ENCODE results near the gene SYTL3.

SYTL3 gene

GRCh38 chr6:158786645-158787304 is 136.9 kb downstream of the SYTL3 start:
- Histone ChIP-seq H3K9ac (ENCODE audit: low read depth, low read length) (no peak overlapping the region), H3K4me2 (ENCODE audit: insufficient read depth, low read length) (no peak overlapping the region), H3K9me3 (ENCODE audit: insufficient read depth, low read length, severe bottlenecking) (no peaks in the 10 kb centered on the region), H4K20me1 (ENCODE audit: insufficient read depth, low read length) (peaks cover 56% of the 10 kb centered on the region), H3K4me3 (ENCODE audit: low read depth in 1 of 2, low read length in 2 of 2) (no peak overlapping the region), H3K27ac (ENCODE audit: low read length) (no peak overlapping the region), H2AFZ (ENCODE audit: low read depth, low read length) (no peak overlapping the region), H3K4me1 (ENCODE audit: insufficient read depth, low read length) (peaks cover 10% of the 10 kb centered on the region), H3K27me3 (ENCODE audit: insufficient read depth, low read length, poor library complexity) (no peaks in the 10 kb centered on the region), H3K36me3 (ENCODE audit: insufficient read depth, low read length) (peaks cover 84% of the 10 kb centered on the region), H3K79me2 (ENCODE audit: insufficient read depth, low read length) (peaks cover 40% of the 10 kb centered on the region)
- TF ChIP-seq CTCF (IDR thresholded peaks at IDR 0.05; ENCODE audit: borderline replicate concordance, extremely low read depth, low read length, poor library complexity, severe bottlenecking) (no peak), EZH2 (IDR thresholded peaks at IDR 0.05; ENCODE audit: borderline replicate concordance, low read depth, low read length, severe bottlenecking) (no peak)
- ATAC-seq (ENCODE audit: insufficient read depth, low read depth): no peak
- DNase-seq: no peak

- no peak for TF ChIP-seq EZH2 (IDR thresholded peaks at IDR 0.05; ENCODE audit: borderline replicate concordance, low read depth, low read length, severe bottlenecking)
- TF ChIP-seq CTCF (IDR thresholded peaks at IDR 0.05; ENCODE audit: borderline replicate concordance, extremely low read depth, low read length, poor library complexity, severe bottlenecking): no peak
- no peaks in the 10 kb centered on the region for H3K27me3 ChIP-seq (ENCODE audit: insufficient read depth, low read length, poor library complexity)
- H3K4me2 ChIP-seq (ENCODE audit: insufficient read depth, low read length): no peak overlapping the region
- peaks cover 78% of the 10 kb centered on the region for H3K36me3 ChIP-seq (ENCODE audit: insufficient read depth, low read length)
- no peak overlapping the region for H3K27ac ChIP-seq (ENCODE audit: low read length)
- no peaks in the 10 kb centered on the region for H3K9me3 ChIP-seq (ENCODE audit: insufficient read depth, low read length, severe bottlenecking)
- DNase-seq: no peak
- ATAC-seq (ENCODE audit: insufficient read depth, low read depth): no peak
- peaks cover 10% of the 10 kb centered on the region for H3K4me1 ChIP-seq (ENCODE audit: insufficient read depth, low read length)
- peaks cover 46% of the 10 kb centered on the region for H3K79me2 ChIP-seq (ENCODE audit: insufficient read depth, low read length)
- H3K4me3 ChIP-seq (ENCODE audit: low read depth in 1 of 2, low read length in 2 of 2): no peak overlapping the region
- peaks cover 59% of the 10 kb centered on the region for H4K20me1 ChIP-seq (ENCODE audit: insufficient read depth, low read length)
- H3K9ac ChIP-seq (ENCODE audit: low read depth, low read length): no peak overlapping the region
- no peak overlapping the region for H2AFZ ChIP-seq (ENCODE audit: low read depth, low read length)
Measured at GRCh38 chr6:158787395-158787794, 137.5 kb downstream of the SYTL3 start.

GRCh38 chr6:158789115-158789917 is 139.5 kb downstream of the SYTL3 start:
- TF ChIP-seq CTCF (IDR thresholded peaks at IDR 0.05; ENCODE audit: borderline replicate concordance, extremely low read depth, low read length, poor library complexity, severe bottlenecking): no peak
- no peak for TF ChIP-seq EZH2 (IDR thresholded peaks at IDR 0.05; ENCODE audit: borderline replicate concordance, low read depth, low read length, severe bottlenecking)
- DNase-seq (peak; percentile 60), ATAC-seq (ENCODE audit: insufficient read depth, low read depth) (peak; percentile 97)
- Histone ChIP-seq H3K27me3 (ENCODE audit: insufficient read depth, low read length, poor library complexity) (no peaks in the 10 kb centered on the region), H3K9ac (ENCODE audit: low read depth, low read length) (no peak overlapping the region), H4K20me1 (ENCODE audit: insufficient read depth, low read length) (peaks cover 71% of the 10 kb centered on the region), H3K79me2 (ENCODE audit: insufficient read depth, low read length) (peaks cover 65% of the 10 kb centered on the region), H3K27ac (ENCODE audit: low read length) (peak overlapping the region; percentile 27; the same call in 1 of the 2 replicates), H3K4me2 (ENCODE audit: insufficient read depth, low read length) (no peak overlapping the region), H3K4me3 (ENCODE audit: low read depth in 1 of 2, low read length in 2 of 2) (no peak overlapping the region), H3K36me3 (ENCODE audit: insufficient read depth, low read length) (peaks cover 58% of the 10 kb centered on the region), H3K4me1 (ENCODE audit: insufficient read depth, low read length) (peaks cover 10% of the 10 kb centered on the region), H2AFZ (ENCODE audit: low read depth, low read length) (no peak overlapping the region), H3K9me3 (ENCODE audit: insufficient read depth, low read length, severe bottlenecking) (no peaks in the 10 kb centered on the region)
